Transverse colon (tissue), 4 donors: ENCODE results near the gene PPM1H.

Source experiments
- EP300 ChIP-seq: sonication (generic); formaldehyde crosslinking; IDR thresholded peaks from one replicate; pipeline ENCODE4 v1.6.1; 2017; ENCODE audit warnings: antibody characterized with exemption, low read depth
- POLR2A ChIP-seq: fragments of 450-650 bp; IDR thresholded peaks from one replicate; pipeline ENCODE4 v1.6.1; 2016; ENCODE audit warnings: antibody characterized with exemption, mild to moderate bottlenecking, moderate library complexity
- POLR2AphosphoS5 ChIP-seq, 3 donors: sonication (generic); formaldehyde crosslinking; IDR thresholded peaks; one replicate each; pipeline ENCODE4 v1.6.1; 2016; ENCODE audit warnings: antibody characterized with exemption in 3 of 3
- TF ChIP-seq, protein P1 (sequence below), 5 experiments: fragments of 200-600 bp in 3 of 5; fragments of 450-650 bp in 2 of 5; sonication (generic) in 3 of 5; IDR thresholded peaks; 1 replicate in 2 of 5; 2 replicates in 3 of 5; pipeline ENCODE4 v1.5.1; 2016 to 2017; ENCODE audit warnings: antibody characterized with exemption in 5 of 5, inconsistent platforms in 3 of 5, mild to moderate bottlenecking in 2 of 5, moderate library complexity in 1 of 5

DNA sequence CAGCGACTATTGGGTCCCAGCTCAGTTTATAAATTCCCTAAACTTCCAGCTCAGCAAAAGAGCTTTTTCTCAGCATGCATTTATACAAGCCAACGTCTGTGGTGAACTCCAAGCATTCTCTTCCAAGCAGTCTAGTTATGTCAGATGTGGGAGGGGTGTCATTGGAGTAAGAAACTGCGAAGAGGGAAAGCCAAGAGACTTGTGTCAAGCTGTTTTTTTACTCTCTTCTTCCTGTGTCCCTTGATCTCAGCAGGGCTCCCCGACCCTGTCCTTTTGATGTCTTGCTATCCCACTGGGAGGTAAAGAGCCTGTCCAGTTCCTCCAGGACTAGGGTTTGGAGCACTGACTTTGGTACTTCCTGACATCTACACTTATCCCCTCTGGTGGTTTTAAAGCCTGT is 69.0 kb downstream of the PPM1H start:
- TF ChIP-seq, protein P1, sequence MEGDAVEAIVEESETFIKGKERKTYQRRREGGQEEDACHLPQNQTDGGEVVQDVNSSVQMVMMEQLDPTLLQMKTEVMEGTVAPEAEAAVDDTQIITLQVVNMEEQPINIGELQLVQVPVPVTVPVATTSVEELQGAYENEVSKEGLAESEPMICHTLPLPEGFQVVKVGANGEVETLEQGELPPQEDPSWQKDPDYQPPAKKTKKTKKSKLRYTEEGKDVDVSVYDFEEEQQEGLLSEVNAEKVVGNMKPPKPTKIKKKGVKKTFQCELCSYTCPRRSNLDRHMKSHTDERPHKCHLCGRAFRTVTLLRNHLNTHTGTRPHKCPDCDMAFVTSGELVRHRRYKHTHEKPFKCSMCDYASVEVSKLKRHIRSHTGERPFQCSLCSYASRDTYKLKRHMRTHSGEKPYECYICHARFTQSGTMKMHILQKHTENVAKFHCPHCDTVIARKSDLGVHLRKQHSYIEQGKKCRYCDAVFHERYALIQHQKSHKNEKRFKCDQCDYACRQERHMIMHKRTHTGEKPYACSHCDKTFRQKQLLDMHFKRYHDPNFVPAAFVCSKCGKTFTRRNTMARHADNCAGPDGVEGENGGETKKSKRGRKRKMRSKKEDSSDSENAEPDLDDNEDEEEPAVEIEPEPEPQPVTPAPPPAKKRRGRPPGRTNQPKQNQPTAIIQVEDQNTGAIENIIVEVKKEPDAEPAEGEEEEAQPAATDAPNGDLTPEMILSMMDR (IDR thresholded peaks at IDR 0.05): no peak
- TF ChIP-seq POLR2A: no peak
- no peak for TF ChIP-seq POLR2AphosphoS5 (IDR thresholded peaks at IDR 0.05)
- no peak for TF ChIP-seq EP300
